ENCODE measurements around the gene ARPC4. TPM values are rescaled to one million over a fixed set of nuclear protein-coding genes. Genes with fewer than 3 reads are reported as not detected.

ARPC4 gene
- total and polyA plus RNA-seq, 2 donors (not counting 1 experiment from before 2014, with no cell fraction given) = 174 to 307 TPM

- H3K9me3 ChIP-seq (ENCODE audit: control insufficient read depth, insufficient read depth, low read depth, low read length) = no peaks in the 10 kb centered on the region
- peak overlapping the region; percentile 89 for H3K4me2 ChIP-seq (ENCODE audit: extremely low read depth, insufficient read depth, low read length)
- H2AFZ ChIP-seq (ENCODE audit: low read length) = peak overlapping the region; percentile 97
- H3K4me3 ChIP-seq (replicated peaks in 1 of 4; ENCODE audit: control extremely low read depth in 1 of 4, insufficient read depth in 1 of 4, low read depth in 3 of 4, low read length in 4 of 4) = peak overlapping the region; percentile 70 to 95 (median 84)
- H4K20me1 ChIP-seq (ENCODE audit: control insufficient read depth, extremely low read depth, insufficient read depth, low read length) = no peaks in the 10 kb centered on the region
- peaks cover 11% of the 10 kb centered on the region for H3K79me2 ChIP-seq (ENCODE audit: control insufficient read depth, insufficient read depth, low read length)
- TF ChIP-seq CTCF (conservative IDR thresholded peaks at IDR 0.05 in 1 of 2, IDR thresholded peaks at IDR 0.05 in 1 of 2; ENCODE audit: low read depth in 1 of 2, low read length in 2 of 2) = no peak
- no peak for TF ChIP-seq EZH2 (IDR thresholded peaks at IDR 0.05; ENCODE audit: low read length, missing control alignments)
- H3K4me1 ChIP-seq (ENCODE audit: control insufficient read depth, extremely low read depth, insufficient read depth, low read length) = peaks cover 11% of the 10 kb centered on the region
- peaks cover 15% of the 10 kb centered on the region for H3K36me3 ChIP-seq (ENCODE audit: control insufficient read depth, insufficient read depth, low read length)
- DNase-seq (ENCODE audit: low read depth in 2 of 2) = peak in 1 of 2 donors; percentile 45
- H3K9ac ChIP-seq (ENCODE audit: insufficient read depth, low read length) = peak overlapping the region; percentile 56
- H3K27me3 ChIP-seq (ENCODE audit: control insufficient read depth, insufficient read depth, low read length) = no peaks in the 10 kb centered on the region
- H3K27ac ChIP-seq (ENCODE audit: insufficient read depth, low read length) = peak overlapping the region; percentile 84
These were observed 42.1 kb upstream of the ARPC4 start for GRCh38 chr3:9750556-9751411.

GRCh38 chr3:9754678-9755077 lies 38.2 kb upstream of the ARPC4 start:
- Histone ChIP-seq H3K79me2 (ENCODE audit: control insufficient read depth, insufficient read depth, low read length) (peaks cover 11% of the 10 kb centered on the region), H2AFZ (ENCODE audit: low read length) (no peak overlapping the region), H3K4me3 (replicated peaks in 1 of 4; ENCODE audit: control extremely low read depth in 1 of 4, insufficient read depth in 1 of 4, low read depth in 3 of 4, low read length in 4 of 4) (no peak overlapping the region), H3K9ac (ENCODE audit: insufficient read depth, low read length) (no peak overlapping the region), H3K4me2 (ENCODE audit: extremely low read depth, insufficient read depth, low read length) (no peak overlapping the region), H3K36me3 (ENCODE audit: control insufficient read depth, insufficient read depth, low read length) (peaks cover 20% of the 10 kb centered on the region), H3K27me3 (ENCODE audit: control insufficient read depth, insufficient read depth, low read length) (no peaks in the 10 kb centered on the region), H3K4me1 (ENCODE audit: control insufficient read depth, extremely low read depth, insufficient read depth, low read length) (no peaks in the 10 kb centered on the region), H3K27ac (ENCODE audit: insufficient read depth, low read length) (no peak overlapping the region), H4K20me1 (ENCODE audit: control insufficient read depth, extremely low read depth, insufficient read depth, low read length) (no peaks in the 10 kb centered on the region), H3K9me3 (ENCODE audit: control insufficient read depth, insufficient read depth, low read depth, low read length) (no peaks in the 10 kb centered on the region)
- DNase-seq (ENCODE audit: low read depth in 2 of 2) = no peak
- TF ChIP-seq EZH2 (IDR thresholded peaks at IDR 0.05; ENCODE audit: low read length, missing control alignments) = no peak
- no peak for TF ChIP-seq CTCF (conservative IDR thresholded peaks at IDR 0.05 in 1 of 2, IDR thresholded peaks at IDR 0.05 in 1 of 2; ENCODE audit: low read depth in 1 of 2, low read length in 2 of 2)

GRCh38 chr3:9757427-9757826 lies 35.5 kb upstream of the ARPC4 start:
- H3K9me3 ChIP-seq (ENCODE audit: control insufficient read depth, insufficient read depth, low read depth, low read length) = no peaks in the 10 kb centered on the region
- H3K4me2 ChIP-seq (ENCODE audit: extremely low read depth, insufficient read depth, low read length) = no peak overlapping the region
- no peaks in the 10 kb centered on the region for H3K27me3 ChIP-seq (ENCODE audit: control insufficient read depth, insufficient read depth, low read length)
- no peaks in the 10 kb centered on the region for H3K79me2 ChIP-seq (ENCODE audit: control insufficient read depth, insufficient read depth, low read length)
- H4K20me1 ChIP-seq (ENCODE audit: control insufficient read depth, extremely low read depth, insufficient read depth, low read length) = no peaks in the 10 kb centered on the region
- H3K4me1 ChIP-seq (ENCODE audit: control insufficient read depth, extremely low read depth, insufficient read depth, low read length) = no peaks in the 10 kb centered on the region
- peaks cover 13% of the 10 kb centered on the region for H3K36me3 ChIP-seq (ENCODE audit: control insufficient read depth, insufficient read depth, low read length)
- H2AFZ ChIP-seq (ENCODE audit: low read length) = no peak overlapping the region
- H3K27ac ChIP-seq (ENCODE audit: insufficient read depth, low read length) = no peak overlapping the region
- H3K9ac ChIP-seq (ENCODE audit: insufficient read depth, low read length) = no peak overlapping the region
- TF ChIP-seq EZH2 (IDR thresholded peaks at IDR 0.05; ENCODE audit: low read length, missing control alignments) = no peak
- TF ChIP-seq CTCF (conservative IDR thresholded peaks at IDR 0.05 in 1 of 2, IDR thresholded peaks at IDR 0.05 in 1 of 2; ENCODE audit: low read depth in 1 of 2, low read length in 2 of 2) = no peak
- DNase-seq (ENCODE audit: low read depth in 2 of 2) = no peak
- H3K4me3 ChIP-seq (replicated peaks in 1 of 4; ENCODE audit: control extremely low read depth in 1 of 4, insufficient read depth in 1 of 4, low read depth in 3 of 4, low read length in 4 of 4) = no peak overlapping the region

Measured in fibroblast of lung (primary cell).